DOHH2 (cell line): ENCODE data around the gene PLSCR3.

Experiments used
- EZH2phosphoT487 ChIP-seq: fragments of 200-600 bp; sonication (generic); IDR thresholded peaks from 2 replicates; pipeline ENCODE4 v1.6.1; 2017; ENCODE audit warnings: borderline replicate concordance, mild to moderate bottlenecking, antibody characterized with exemption, low read length, moderate library complexity, mixed read lengths
- TF ChIP-seq, protein P1 (sequence below): fragments of 200-600 bp; sonication (generic); IDR thresholded peaks from one replicate; pipeline ENCODE4 v1.5.1; 2014; ENCODE audit warnings: antibody characterized with exemption, mild to moderate bottlenecking, low read depth, low read length; ENCODE audit not compliant: poor library complexity, severe bottlenecking

GRCh38 chr17:7355573-7355972 lies 38.8 kb downstream of the PLSCR3 start:
- TF ChIP-seq, protein P1, sequence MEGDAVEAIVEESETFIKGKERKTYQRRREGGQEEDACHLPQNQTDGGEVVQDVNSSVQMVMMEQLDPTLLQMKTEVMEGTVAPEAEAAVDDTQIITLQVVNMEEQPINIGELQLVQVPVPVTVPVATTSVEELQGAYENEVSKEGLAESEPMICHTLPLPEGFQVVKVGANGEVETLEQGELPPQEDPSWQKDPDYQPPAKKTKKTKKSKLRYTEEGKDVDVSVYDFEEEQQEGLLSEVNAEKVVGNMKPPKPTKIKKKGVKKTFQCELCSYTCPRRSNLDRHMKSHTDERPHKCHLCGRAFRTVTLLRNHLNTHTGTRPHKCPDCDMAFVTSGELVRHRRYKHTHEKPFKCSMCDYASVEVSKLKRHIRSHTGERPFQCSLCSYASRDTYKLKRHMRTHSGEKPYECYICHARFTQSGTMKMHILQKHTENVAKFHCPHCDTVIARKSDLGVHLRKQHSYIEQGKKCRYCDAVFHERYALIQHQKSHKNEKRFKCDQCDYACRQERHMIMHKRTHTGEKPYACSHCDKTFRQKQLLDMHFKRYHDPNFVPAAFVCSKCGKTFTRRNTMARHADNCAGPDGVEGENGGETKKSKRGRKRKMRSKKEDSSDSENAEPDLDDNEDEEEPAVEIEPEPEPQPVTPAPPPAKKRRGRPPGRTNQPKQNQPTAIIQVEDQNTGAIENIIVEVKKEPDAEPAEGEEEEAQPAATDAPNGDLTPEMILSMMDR, result no peak
- TF ChIP-seq EZH2phosphoT487, result no peak
